ENCODE data around the gene CAMTA1.

GRCh38 chr1:7110321-7110720 is 325.1 kb downstream of the CAMTA1 start:
- TF ChIP-seq ARNTL (CRISPR knock-in tag; IDR thresholded peaks at IDR 0.05; ENCODE audit: borderline replicate concordance, low read depth) (no peak), OSR1 (CRISPR knock-in tag; IDR thresholded peaks at IDR 0.05) (no peak), SNAI2 (CRISPR knock-in tag; IDR thresholded peaks at IDR 0.05) (no peak)
- TF ChIP-seq, protein P1, sequence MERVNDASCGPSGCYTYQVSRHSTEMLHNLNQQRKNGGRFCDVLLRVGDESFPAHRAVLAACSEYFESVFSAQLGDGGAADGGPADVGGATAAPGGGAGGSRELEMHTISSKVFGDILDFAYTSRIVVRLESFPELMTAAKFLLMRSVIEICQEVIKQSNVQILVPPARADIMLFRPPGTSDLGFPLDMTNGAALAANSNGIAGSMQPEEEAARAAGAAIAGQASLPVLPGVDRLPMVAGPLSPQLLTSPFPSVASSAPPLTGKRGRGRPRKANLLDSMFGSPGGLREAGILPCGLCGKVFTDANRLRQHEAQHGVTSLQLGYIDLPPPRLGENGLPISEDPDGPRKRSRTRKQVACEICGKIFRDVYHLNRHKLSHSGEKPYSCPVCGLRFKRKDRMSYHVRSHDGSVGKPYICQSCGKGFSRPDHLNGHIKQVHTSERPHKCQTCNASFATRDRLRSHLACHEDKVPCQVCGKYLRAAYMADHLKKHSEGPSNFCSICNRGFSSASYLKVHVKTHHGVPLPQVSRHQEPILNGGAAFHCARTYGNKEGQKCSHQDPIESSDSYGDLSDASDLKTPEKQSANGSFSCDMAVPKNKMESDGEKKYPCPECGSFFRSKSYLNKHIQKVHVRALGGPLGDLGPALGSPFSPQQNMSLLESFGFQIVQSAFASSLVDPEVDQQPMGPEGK (CRISPR knock-in tag; IDR thresholded peaks at IDR 0.05; ENCODE audit: borderline replicate concordance), result no peak
